ENCODE measurements around the gene LONRF3. TPM values are rescaled to one million over a fixed set of nuclear protein-coding genes. Genes with fewer than 3 reads are reported as not detected.
"Not testable (repeated sequence)": the region's sequence is repeated elsewhere in the genome, so short reads cannot be mapped to it uniquely, and the experiment has no call there.

The LONRF3 gene
- total RNA-seq, 2 experiments from 2014 or later = 5.0 to 5.4 TPM

- H3K9me3 Mint-ChIP-seq; H3K27ac Mint-ChIP-seq; H3K4me3 Mint-ChIP-seq; H3K4me1 Mint-ChIP-seq (ENCODE audit: low read depth); H3K27me3 Mint-ChIP-seq (ENCODE audit: low read depth); H3K36me3 Mint-ChIP-seq (ENCODE audit: low read depth); CTCF ChIA-PET; DNase-seq; intact Hi-C loops (cut with micrococcal nuclease): not testable (repeated sequence)
Measured at GRCh38 chrX:119026344-119026743, 51.9 kb downstream of the LONRF3 start.

GRCh38 chrX:119027960-119028732, 53.7 kb downstream of the LONRF3 start:
- H3K27ac Mint-ChIP-seq; intact Hi-C loops (cut with micrococcal nuclease); H3K9me3 Mint-ChIP-seq; H3K27me3 Mint-ChIP-seq (ENCODE audit: low read depth); H3K36me3 Mint-ChIP-seq (ENCODE audit: low read depth); H3K4me3 Mint-ChIP-seq; H3K4me1 Mint-ChIP-seq (ENCODE audit: low read depth); DNase-seq: not testable (repeated sequence)
- CTCF ChIA-PET = interaction anchor here (2.5 kb wide), 1 partner anchor 20 kb away, joined by 8 read pairs; no protein-coding TSS in a partner anchor

- Mint-ChIP-seq H3K4me1 (ENCODE audit: low read depth) (no peaks in the 10 kb centered on the region), H3K36me3 (ENCODE audit: low read depth) (no peaks in the 10 kb centered on the region), H3K9me3 (no peaks in the 10 kb centered on the region), H3K4me3 (no peak overlapping the region), H3K27ac (no peak overlapping the region), H3K27me3 (ENCODE audit: low read depth) (no peaks in the 10 kb centered on the region)
- CTCF ChIA-PET = interaction anchor here (2.5 kb wide), 1 partner anchor 20 kb away, joined by 8 read pairs; no protein-coding TSS in a partner anchor
- intact Hi-C loops (cut with micrococcal nuclease) = no loop called here
- DNase-seq = no peak
Measured at GRCh38 chrX:119028733-119029330, 54.4 kb downstream of the LONRF3 start.

GRCh38 chrX:119029656-119030055, 55.2 kb downstream of the LONRF3 start:
- CTCF ChIA-PET = interaction anchor here (0.6 kb wide), 1 partner anchor 37 kb away, joined by 3 read pairs; no protein-coding TSS in a partner anchor
- H3K9me3 Mint-ChIP-seq; H3K27me3 Mint-ChIP-seq (ENCODE audit: low read depth); H3K27ac Mint-ChIP-seq; H3K4me1 Mint-ChIP-seq (ENCODE audit: low read depth); DNase-seq; intact Hi-C loops (cut with micrococcal nuclease); H3K36me3 Mint-ChIP-seq (ENCODE audit: low read depth); H3K4me3 Mint-ChIP-seq: not testable (repeated sequence)

GRCh38 chrX:119030990-119031389, 56.6 kb downstream of the LONRF3 start:
- Mint-ChIP-seq H3K27ac (no peak overlapping the region), H3K27me3 (ENCODE audit: low read depth) (no peaks in the 10 kb centered on the region), H3K36me3 (ENCODE audit: low read depth) (no peaks in the 10 kb centered on the region), H3K4me3 (no peak overlapping the region), H3K4me1 (ENCODE audit: low read depth) (no peaks in the 10 kb centered on the region), H3K9me3 (peaks cover 3% of the 10 kb centered on the region)
- CTCF ChIA-PET = no interaction called here
- intact Hi-C loops (cut with micrococcal nuclease) = no loop called here
- no peak for DNase-seq

GRCh38 chrX:119036107-119037029, 62.0 kb downstream of the LONRF3 start:
- H3K4me1 Mint-ChIP-seq (ENCODE audit: low read depth) = no peaks in the 10 kb centered on the region
- H3K4me3 Mint-ChIP-seq = no peak overlapping the region
- H3K27ac Mint-ChIP-seq = no peak overlapping the region
- H3K27me3 Mint-ChIP-seq (ENCODE audit: low read depth) = no peaks in the 10 kb centered on the region
- DNase-seq = no peak
- H3K9me3 Mint-ChIP-seq = peaks cover 3% of the 10 kb centered on the region
- H3K36me3 Mint-ChIP-seq (ENCODE audit: low read depth) = no peaks in the 10 kb centered on the region
- intact Hi-C loops (cut with micrococcal nuclease) = no loop called here
- CTCF ChIA-PET = interaction anchor here (0.7 kb wide), 1 partner anchor 104 kb away, joined by 3 read pairs; no protein-coding TSS in a partner anchor

GRCh38 chrX:119040432-119040831, 66.0 kb downstream of the LONRF3 start:
- H3K9me3 Mint-ChIP-seq = no peaks in the 10 kb centered on the region
- no peaks in the 10 kb centered on the region for H3K36me3 Mint-ChIP-seq (ENCODE audit: low read depth)
- no peaks in the 10 kb centered on the region for H3K4me1 Mint-ChIP-seq (ENCODE audit: low read depth)
- DNase-seq = no peak
- CTCF ChIA-PET = no interaction called here
- H3K4me3 Mint-ChIP-seq = no peak overlapping the region
- peaks cover 1% of the 10 kb centered on the region for H3K27me3 Mint-ChIP-seq (ENCODE audit: low read depth)
- H3K27ac Mint-ChIP-seq = no peak overlapping the region
- intact Hi-C loops (cut with micrococcal nuclease) = no loop called here

- Mint-ChIP-seq H3K4me3 (no peak overlapping the region), H3K27ac (no peak overlapping the region), H3K36me3 (ENCODE audit: low read depth) (no peaks in the 10 kb centered on the region), H3K9me3 (no peaks in the 10 kb centered on the region), H3K27me3 (ENCODE audit: low read depth) (peaks cover 1% of the 10 kb centered on the region), H3K4me1 (ENCODE audit: low read depth) (peaks cover 2% of the 10 kb centered on the region)
- CTCF ChIA-PET = no interaction called here
- DNase-seq = no peak
- intact Hi-C loops (cut with micrococcal nuclease) = no loop called here
Measured at GRCh38 chrX:119041175-119041574, 66.8 kb downstream of the LONRF3 start.

- Mint-ChIP-seq H3K4me1 (ENCODE audit: low read depth) (peaks cover 2% of the 10 kb centered on the region), H3K9me3 (no peaks in the 10 kb centered on the region), H3K27me3 (ENCODE audit: low read depth) (peaks cover 1% of the 10 kb centered on the region)
Measured at GRCh38 chrX:119042040-119042439, 67.6 kb downstream of the LONRF3 start.

GRCh38 chrX:119042996-119043395, 68.6 kb downstream of the LONRF3 start:
- Mint-ChIP-seq H3K9me3 (no peaks in the 10 kb centered on the region), H3K36me3 (ENCODE audit: low read depth) (no peaks in the 10 kb centered on the region), H3K27ac (no peak overlapping the region), H3K4me3 (no peak overlapping the region), H3K27me3 (ENCODE audit: low read depth) (peaks cover 1% of the 10 kb centered on the region), H3K4me1 (ENCODE audit: low read depth) (peaks cover 2% of the 10 kb centered on the region)
- CTCF ChIA-PET = no interaction called here
- no peak for DNase-seq
- intact Hi-C loops (cut with micrococcal nuclease) = no loop called here

More at GRCh38 chrX:119042040-119042439, 67.6 kb downstream of the LONRF3 start:
- H3K27ac Mint-ChIP-seq = no peak overlapping the region
- intact Hi-C loops (cut with micrococcal nuclease) = no loop called here
- DNase-seq = no peak
- no peaks in the 10 kb centered on the region for H3K36me3 Mint-ChIP-seq (ENCODE audit: low read depth)
- no peak overlapping the region for H3K4me3 Mint-ChIP-seq
- CTCF ChIA-PET = interaction anchor here (0.5 kb wide), 1 partner anchor 16 kb away, joined by 3 read pairs; no protein-coding TSS in a partner anchor

GRCh38 chrX:119045884-119046283, 71.5 kb downstream of the LONRF3 start:
- H3K9me3 Mint-ChIP-seq = no peaks in the 10 kb centered on the region
- no peaks in the 10 kb centered on the region for H3K36me3 Mint-ChIP-seq (ENCODE audit: low read depth)
- H3K4me1 Mint-ChIP-seq (ENCODE audit: low read depth) = peaks cover 2% of the 10 kb centered on the region
- CTCF ChIA-PET = no interaction called here
- H3K27ac Mint-ChIP-seq = no peak overlapping the region
- peaks cover 1% of the 10 kb centered on the region for H3K27me3 Mint-ChIP-seq (ENCODE audit: low read depth)
- H3K4me3 Mint-ChIP-seq = no peak overlapping the region
- DNase-seq = no peak
- intact Hi-C loops (cut with micrococcal nuclease) = no loop called here

- H3K9me3 Mint-ChIP-seq = no peaks in the 10 kb centered on the region
- H3K4me1 Mint-ChIP-seq (ENCODE audit: low read depth) = no peaks in the 10 kb centered on the region
- no peaks in the 10 kb centered on the region for H3K36me3 Mint-ChIP-seq (ENCODE audit: low read depth)
- intact Hi-C loops (cut with micrococcal nuclease) = no loop called here
- no peak overlapping the region for H3K4me3 Mint-ChIP-seq
- no peak overlapping the region for H3K27ac Mint-ChIP-seq
- CTCF ChIA-PET = interaction anchor here (0.7 to 2.1 kb wide), 2 partner anchors 11 to 208 kb away, joined by 3 to 5 read pairs; no protein-coding TSS in a partner anchor
- no peak for DNase-seq
- no peaks in the 10 kb centered on the region for H3K27me3 Mint-ChIP-seq (ENCODE audit: low read depth)
Measured at GRCh38 chrX:119055687-119056086, 81.3 kb downstream of the LONRF3 start.
